Activated CD8-positive, alpha-beta memory T cell treated with anti-CD3 and anti-CD28 coated beads for 36 hours (primary cell): ENCODE data around the gene FHOD3. TPM values are rescaled to one million over a fixed set of nuclear protein-coding genes. Genes with fewer than 3 reads are reported as not detected.
"Not testable (repeated sequence)": the region's sequence is repeated elsewhere in the genome, so short reads cannot be mapped to it uniquely, and the experiment has no call there.

ENCODE experiments used
- CTCF ChIA-PET: fragments of 350-600 bp; sonication (Branson Sonifier 250); formaldehyde crosslinking; loops from one replicate; lab custom pipeline; 2021; ENCODE audit warnings: antibody characterized with exemption; lab: Charles Lee
- POLR2A ChIA-PET: fragments of 350-600 bp; sonication (Branson Sonifier 250); formaldehyde crosslinking; loops from one replicate; lab custom pipeline; 2021; ENCODE audit warnings: antibody characterized with exemption; lab: Charles Lee
- total RNA-seq, 2 experiments: library from RNA; stranded (reverse); gene quantifications; one replicate each; pipeline ENCODE4 v1.2.3, GENCODE V29; 2021

Gene FHOD3
- total RNA-seq, 2 experiments from 2014 or later: not detected

- POLR2A ChIA-PET: no interaction called here
- CTCF ChIA-PET: no interaction called here
These were observed 394.9 kb downstream of the FHOD3 start for GRCh38 chr18:36692371-36692770.

GRCh38 chr18:36692921-36693332, 395.4 kb downstream of the FHOD3 start:
- POLR2A ChIA-PET: no interaction called here
- CTCF ChIA-PET: no interaction called here

- ChIA-PET POLR2A (no interaction called here), CTCF (no interaction called here)
These were observed 396.6 kb downstream of the FHOD3 start for GRCh38 chr18:36693931-36694620.

GRCh38 chr18:36695806-36696205, 398.3 kb downstream of the FHOD3 start:
- POLR2A ChIA-PET: no interaction called here
- CTCF ChIA-PET: no interaction called here

- ChIA-PET POLR2A (no interaction called here), CTCF (no interaction called here)
These were observed 400.4 kb downstream of the FHOD3 start for GRCh38 chr18:36697905-36698304.

GRCh38 chr18:36700955-36701354, 403.4 kb downstream of the FHOD3 start:
- CTCF ChIA-PET: no interaction called here
- POLR2A ChIA-PET: no interaction called here

- ChIA-PET CTCF (no interaction called here), POLR2A (no interaction called here)
These were observed 405.0 kb downstream of the FHOD3 start for GRCh38 chr18:36702401-36703013.

- ChIA-PET CTCF (no interaction called here), POLR2A (no interaction called here)
These were observed 406.6 kb downstream of the FHOD3 start for GRCh38 chr18:36704156-36704555.

GRCh38 chr18:36706134-36706881, 408.8 kb downstream of the FHOD3 start:
- ChIA-PET CTCF (no interaction called here), POLR2A (no interaction called here)

- ChIA-PET POLR2A (no interaction called here), CTCF (no interaction called here)
These were observed 410.9 kb downstream of the FHOD3 start for GRCh38 chr18:36708366-36708765.

- ChIA-PET CTCF (no interaction called here), POLR2A (no interaction called here)
These were observed 411.8 kb downstream of the FHOD3 start for GRCh38 chr18:36709315-36709714.

- ChIA-PET CTCF (no interaction called here), POLR2A (no interaction called here)
These were observed 413.7 kb downstream of the FHOD3 start for GRCh38 chr18:36711014-36711725.

- ChIA-PET POLR2A (no interaction called here), CTCF (no interaction called here)
These were observed 414.4 kb downstream of the FHOD3 start for GRCh38 chr18:36711813-36712444.

GRCh38 chr18:36714476-36714875, 417.0 kb downstream of the FHOD3 start:
- CTCF ChIA-PET: no interaction called here
- POLR2A ChIA-PET: no interaction called here

- CTCF ChIA-PET: no interaction called here
- POLR2A ChIA-PET: no interaction called here
These were observed 420.1 kb downstream of the FHOD3 start for GRCh38 chr18:36717422-36718110.

- CTCF ChIA-PET: no interaction called here
These were observed 421.3 kb downstream of the FHOD3 start for GRCh38 chr18:36718705-36719328.

GRCh38 chr18:36719630-36720029, 422.1 kb downstream of the FHOD3 start:
- ChIA-PET POLR2A (no interaction called here), CTCF (no interaction called here)

More at GRCh38 chr18:36718705-36719328, 421.3 kb downstream of the FHOD3 start:
- POLR2A ChIA-PET: no interaction called here

GRCh38 chr18:36721351-36721750, 423.8 kb downstream of the FHOD3 start:
- POLR2A ChIA-PET: not testable (repeated sequence)
- CTCF ChIA-PET: interaction anchor here (0.6 kb wide), 1 partner anchor 622 kb away, joined by 3 read pairs; no protein-coding TSS in a partner anchor

- ChIA-PET POLR2A (no interaction called here), CTCF (no interaction called here)
These were observed 426.7 kb downstream of the FHOD3 start for GRCh38 chr18:36724169-36724568.
